RPMI8226 (cell line): Measurements from ENCODE around the gene IFNL2.
"Not testable (repeated sequence)": the region's sequence is repeated elsewhere in the genome, so short reads cannot be mapped to it uniquely, and the experiment has no call there.

Source experiments
- DNase-seq: peaks from one replicate; pipeline ENCODE4 v3.0.0-alpha.2; 2015

The IFNL2 gene

DNA sequence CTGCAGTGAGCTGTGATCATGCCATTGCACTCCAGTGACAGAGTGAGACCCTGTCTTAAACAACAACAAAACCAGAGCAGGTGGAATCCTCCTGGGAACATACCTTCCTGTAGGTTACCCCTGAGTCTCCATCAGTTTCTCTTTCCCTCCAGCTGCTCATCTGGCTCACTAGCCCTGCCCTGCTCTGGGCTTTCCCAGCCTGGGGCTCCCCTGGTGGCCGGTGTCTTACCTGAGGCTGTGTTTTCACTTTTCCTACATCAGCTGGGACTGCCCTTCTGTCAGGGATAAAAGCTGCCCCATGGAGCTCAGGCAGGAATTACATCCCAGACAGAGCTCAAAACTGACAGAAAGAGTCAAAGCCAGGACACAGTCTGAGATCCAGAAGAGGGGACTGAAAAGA, at the start of gene IFNL2:
IFNL2 (plus strand) TSS at position 312 of the 400 bp plus-strand sequence. CDS start 173 bp downstream, outside the sequence.
- DNase-seq: not testable (repeated sequence)

DNA sequence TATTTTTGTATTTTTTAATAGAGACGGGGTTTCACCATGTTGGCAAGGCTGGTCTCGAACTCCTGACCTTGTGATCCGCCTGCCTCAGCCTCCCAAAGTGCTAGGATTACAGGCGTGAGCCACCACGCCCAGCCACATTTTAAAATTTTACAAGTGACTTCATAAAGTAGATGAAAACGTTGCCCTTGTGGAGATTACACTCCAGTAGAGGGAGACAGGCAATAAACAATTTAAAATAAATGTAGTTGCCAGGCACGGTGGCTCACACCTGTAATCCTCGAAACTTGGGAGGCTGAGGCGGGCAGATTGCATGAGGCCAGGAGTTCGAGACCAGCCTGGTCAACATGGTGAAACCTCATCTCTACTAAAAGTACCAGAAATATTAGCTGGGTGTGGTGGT, 49.1 kb upstream of the IFNL2 start:
- DNase-seq: not testable (repeated sequence)

DNA sequence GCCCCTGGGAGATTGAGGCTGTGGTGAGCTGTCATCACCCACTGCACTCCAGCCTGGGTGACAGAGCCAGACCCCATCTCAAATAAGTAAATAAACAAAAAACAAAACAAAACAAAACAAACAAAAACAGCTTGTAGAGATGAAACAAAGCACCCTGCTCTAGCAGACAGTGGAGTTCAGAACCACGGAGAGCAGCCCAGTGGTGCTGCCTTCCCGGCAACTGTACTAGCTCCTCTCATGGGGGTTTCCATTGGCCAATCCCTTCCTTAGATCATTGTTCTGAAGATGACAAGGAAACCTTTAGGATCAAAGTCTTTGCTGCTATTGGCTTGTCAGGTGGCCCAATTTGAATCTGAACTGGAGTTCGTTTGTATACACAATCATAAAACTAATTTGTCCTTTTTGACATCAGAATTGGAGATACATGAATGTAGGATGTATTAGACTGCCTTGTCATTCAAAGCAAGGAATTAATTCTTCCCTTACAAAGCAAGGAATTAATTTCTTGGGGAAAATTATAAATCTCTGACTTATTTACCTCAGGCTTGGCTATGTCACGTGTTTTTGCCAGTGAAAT, 44.4 kb upstream of the IFNL2 start:
- no peak for DNase-seq

DNA sequence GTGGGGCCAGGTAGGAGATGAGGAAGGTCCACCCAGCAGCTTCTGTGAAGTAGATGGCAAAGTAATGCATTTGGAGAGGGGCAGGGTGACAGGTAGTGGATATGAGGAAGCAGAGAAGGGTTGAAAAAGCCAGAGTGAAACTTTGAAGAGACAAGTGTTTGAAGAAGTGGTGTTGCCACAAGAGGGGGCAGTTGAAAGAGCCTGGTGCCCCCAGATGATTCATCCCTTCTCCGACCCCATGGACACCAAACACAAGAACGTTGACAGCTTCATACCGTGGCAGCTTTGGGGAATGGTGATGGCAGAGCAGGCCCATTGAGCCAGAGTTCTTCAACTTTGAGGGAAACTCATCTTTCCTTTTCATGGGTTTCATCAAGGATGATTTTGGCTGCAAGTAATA, 43.3 kb upstream of the IFNL2 start:
- no peak for DNase-seq

DNA sequence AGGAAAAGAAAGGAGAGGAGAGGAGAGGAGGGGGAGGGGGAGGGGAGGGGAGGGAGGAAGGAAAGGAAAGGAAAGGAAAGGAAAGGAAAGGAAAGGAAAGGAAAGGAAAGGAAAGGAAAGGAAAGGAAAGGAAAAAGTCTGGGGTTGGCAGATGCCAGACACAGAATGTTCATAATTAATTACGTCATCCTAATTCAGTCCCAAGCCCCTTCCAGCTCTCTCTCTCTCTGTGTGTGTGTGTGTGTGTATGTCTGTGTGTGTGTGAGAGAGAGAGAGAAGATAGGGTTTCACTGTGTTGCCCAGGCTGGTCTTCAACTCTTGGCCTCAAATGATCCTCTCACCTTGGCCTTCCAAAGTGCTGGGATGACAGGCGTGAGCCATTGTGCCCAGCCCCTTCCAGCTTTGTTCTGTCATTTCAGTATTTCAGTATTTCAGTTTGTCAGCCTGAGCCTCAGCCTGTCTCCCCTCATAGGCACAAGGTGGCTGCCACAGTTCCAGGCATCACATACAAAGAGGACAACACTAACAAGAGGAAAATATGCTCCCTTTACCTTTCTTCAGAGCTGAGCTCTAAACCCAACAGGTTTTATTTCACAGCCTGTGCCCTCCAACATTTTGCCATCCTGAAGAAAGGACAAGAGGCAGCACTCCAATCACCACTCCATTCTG, 38.0 kb upstream of the IFNL2 start:
- DNase-seq: no peak

DNA sequence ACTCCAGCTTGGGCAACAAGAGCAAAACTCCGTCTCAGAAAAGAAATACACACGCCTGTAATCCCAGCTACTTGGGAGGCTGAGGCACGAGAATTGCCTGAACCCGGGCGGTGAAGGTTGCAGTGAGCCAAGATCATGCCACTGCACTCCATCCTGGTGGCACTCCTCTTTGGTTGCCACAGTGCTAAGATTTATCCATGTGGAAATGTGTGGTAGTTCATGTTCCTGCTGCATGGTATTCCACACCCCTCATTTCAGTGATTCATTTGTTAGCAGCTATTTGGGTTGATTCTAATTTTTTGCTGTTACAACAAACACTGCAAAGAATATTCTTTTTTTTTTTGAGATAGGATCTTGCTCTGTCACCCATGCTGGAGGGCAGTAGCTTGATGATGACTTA, 35.5 kb upstream of the IFNL2 start:
- no peak for DNase-seq

DNA sequence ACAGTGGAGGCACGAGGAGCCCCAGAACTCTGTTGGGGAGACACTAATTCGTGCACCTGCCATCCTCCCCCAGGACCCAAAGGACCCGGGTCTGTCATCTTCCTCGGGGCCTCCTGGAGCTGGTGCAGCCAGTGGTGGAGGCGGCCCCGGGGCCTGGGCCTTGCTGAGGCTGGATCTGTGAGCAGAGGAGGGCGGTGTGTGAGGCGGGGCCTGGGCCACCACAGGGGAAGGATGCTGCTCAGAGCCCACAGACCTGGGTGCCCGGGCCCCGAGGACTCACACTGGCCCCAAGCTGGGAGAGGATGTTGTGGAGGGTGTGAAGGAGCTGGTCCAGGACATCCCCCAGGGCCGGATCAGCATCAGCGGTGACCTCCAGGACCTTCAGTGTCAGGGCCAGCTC, 31.7 kb upstream of the IFNL2 start:
- no peak for DNase-seq

DNA sequence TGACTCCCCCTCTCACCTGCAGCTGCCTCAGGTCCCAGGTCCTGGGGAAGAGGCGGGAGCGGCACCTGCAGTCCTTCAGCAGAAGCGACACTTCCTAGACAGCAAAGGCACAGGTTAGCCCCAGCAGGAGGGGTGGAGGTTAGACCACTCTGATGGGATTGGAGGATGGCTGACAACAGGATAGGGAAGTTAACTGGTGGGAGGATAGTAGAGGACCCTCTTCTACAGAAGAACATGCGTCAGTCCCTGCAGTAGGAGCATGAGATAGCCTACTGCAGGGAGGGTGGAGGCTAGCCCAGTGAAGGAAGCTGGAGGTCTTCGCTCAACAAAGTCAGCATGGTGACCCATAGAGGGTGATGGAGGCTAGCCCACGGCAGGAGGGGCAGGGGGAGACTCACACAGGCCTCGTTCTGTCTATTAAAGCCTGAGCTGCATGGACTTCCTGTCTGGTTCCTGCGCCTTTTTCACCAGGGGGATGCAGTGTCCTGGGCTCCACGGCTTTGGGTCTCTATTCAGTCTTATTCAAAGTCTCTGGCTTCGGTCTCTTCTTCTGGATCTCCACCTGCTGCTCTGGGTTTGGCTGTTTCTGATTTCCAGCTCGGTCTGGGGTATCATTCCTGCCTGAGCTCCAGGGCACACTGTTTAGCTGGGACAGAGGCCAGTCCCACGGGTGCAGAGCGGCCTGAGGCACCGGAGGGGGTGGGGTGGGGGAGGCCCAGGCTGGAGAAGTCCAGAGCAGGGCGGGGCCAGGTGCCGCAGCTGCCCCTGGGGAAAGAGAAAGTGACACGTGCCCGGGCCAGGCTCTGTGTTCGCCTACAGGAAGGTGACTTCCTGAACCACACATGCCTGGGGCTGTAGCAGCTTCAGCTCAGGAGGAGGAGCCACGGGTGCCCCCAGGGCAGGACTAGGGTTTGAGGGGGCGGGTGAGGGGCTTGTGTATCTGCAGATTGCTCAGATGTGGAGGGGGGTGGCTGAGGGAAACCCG, 30.7 kb upstream of the IFNL2 start:
- DNase-seq: peak; percentile 82

DNA sequence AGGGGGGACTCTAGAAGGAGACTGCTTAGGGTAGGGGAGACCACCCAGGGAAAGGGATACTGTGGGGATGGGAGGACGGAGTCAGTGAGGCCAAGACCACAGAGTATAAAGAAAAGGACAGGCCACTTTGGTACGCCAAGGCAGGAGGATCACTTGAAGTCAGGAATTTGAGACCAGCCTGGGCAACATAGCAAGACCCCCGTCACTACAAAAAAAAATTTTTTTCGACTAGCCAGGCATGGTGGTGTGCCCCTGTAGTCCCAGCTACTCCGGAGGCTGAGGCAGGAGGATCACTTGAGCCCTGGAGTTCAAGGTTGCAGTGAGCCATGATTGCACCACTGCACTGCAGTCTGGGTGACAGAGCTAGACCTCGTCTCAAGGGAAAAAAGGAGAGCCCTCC, 30.0 kb upstream of the IFNL2 start:
- DNase-seq: no peak

DNA sequence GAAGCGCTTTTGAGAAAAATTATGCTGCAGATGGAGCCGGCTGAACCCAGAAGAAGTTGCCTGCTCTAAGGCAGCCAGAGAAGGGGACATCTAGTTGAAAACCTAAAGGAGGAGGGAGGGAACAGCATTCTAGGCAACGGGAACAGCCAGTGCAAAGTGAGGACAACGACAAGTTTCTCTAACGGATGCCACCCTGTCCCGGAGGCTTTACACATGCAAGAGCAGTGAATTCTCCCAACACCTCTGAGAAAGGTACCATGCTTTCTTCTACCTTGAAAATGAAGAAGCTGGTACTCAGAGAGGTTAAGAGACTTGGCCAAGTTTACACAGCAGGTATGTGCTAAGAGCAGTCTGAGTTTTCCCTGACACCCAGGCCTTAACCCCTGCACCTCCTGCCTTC, 29.3 kb upstream of the IFNL2 start:
- DNase-seq: no peak

DNA sequence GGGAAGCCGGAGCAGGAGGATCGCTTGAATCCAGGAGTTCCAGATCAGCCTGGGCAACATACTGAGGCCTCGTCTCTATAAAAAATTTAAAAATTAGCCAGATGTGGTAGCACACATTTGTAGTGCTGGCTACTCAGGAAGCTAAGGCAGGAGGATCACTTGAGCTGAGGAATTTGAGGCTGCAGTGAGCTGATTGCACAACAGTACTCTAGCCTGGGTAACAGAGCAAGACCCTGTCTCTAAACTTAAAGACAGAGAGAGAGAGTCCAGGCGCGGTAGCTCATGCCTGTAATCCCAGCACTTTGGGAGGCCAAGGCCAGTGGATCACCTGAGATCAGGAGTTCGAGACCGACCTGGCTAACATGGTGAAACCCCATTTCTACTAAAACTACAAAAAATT, 27.8 kb upstream of the IFNL2 start:
- DNase-seq: no peak

DNA sequence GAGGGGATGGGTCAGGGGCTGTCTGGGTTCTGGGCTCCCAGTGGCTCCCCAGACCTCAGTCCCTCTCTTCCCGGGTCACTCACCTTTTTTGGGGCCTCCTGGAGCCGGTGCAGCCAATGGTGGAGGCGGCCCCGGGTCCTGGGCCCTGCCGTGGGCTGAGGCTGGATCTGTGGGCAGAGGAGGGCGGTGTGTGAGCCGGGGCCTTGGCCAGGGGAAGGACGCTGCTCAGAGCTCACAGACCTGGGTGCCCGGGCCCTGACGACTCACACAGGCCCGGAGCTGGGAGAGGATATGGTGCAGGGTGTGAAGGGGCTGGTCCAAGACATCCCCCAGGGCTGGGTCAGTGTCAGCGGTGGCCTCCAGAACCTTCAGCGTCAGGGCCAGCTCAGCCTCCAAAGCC, 24.5 kb upstream of the IFNL2 start:
- not testable (repeated sequence) for DNase-seq

DNA sequence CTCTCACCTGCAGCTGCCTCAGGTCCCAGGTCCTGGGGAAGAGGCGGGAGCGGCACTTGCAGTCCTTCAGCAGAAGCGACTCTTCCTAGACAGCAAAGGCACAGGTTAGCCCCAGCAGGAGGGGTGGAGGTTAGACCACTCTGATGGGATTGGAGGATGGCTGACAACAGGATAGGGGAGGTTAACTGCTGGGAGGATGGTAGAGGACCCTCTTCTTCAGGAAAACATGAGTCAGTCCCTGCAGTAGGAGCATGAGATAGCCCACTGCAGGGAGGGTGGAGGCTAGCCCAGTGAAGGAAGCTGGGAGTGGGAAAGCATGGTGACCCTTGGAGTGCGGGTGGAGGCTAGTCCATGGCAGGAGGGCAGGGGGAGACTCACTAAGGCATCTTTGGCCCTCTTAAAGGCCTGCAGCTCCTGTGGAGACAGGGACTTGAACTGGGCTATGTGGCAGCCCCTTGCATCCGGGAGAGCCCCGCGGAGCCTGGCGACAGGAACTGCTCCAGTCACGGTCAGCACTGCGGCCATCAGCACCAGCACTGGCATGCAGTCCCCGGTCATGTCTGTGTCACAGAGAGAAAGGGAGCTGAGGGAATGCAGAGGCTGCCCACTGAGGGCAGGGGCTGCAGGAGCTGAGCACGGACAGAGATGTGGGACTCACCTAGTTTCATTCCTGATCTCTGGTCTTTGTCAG, 23.6 kb upstream of the IFNL2 start, which contains the start of gene IFNL3:
IFNL3 (minus strand) TSS at position 597 of the 691 bp plus-strand sequence; CDS start at position 558, 39 bp downstream.
- DNase-seq: not testable (repeated sequence)

DNA sequence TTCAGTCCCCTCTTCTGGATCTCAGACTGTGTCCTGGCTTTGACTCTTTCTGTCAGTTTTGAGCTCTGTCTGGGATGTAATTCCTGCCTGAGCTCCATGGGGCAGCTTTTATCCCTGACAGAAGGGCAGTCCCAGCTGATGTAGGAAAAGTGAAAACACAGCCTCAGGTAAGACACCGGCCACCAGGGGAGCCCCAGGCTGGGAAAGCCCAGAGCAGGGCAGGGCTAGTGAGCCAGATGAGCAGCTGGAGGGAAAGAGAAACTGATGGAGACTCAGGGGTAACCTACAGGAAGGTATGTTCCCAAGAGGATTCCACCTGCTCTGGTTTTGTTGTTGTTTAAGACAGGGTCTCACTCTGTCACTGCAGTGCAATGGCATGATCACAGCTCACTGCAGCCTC, 23.0 kb upstream of the IFNL2 start:
- DNase-seq: not testable (repeated sequence)

DNA sequence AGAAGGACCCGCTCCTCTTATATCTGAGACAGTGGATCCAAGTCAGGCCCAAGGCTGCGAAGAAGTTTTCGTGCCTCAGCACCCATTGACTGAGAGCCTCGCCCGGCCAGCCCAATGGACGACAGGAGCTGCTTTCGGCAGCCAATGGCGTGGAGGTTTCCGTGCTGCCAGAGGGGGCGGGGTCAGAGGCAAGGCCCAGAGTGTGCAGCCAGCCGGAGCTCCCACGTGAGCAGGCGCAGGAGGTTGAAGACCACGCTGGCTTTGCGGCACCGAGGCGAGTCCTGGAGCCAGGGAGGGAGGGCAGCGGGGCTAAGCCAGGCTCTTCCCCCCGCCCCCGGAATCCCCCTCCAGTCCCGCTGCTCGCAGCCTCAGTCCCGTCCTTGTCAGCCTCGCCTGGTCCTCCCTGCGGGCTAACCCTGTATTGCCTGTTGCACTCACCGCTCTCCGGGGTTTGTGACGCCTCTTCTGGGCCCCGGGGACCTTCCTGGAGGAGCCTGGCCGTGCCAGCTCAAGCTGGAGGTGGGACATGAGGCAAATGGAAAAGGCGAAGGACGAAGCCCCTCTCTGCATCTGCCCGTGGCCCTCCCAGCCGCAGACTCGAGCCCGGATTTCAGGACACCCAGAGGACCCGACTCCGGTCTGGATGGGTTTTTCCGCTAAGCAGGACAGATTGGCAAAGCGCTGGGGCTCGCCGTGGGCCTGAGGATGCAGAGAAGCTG, 21.1 kb upstream of the IFNL2 start:
- peak; percentile 10 for DNase-seq

DNA sequence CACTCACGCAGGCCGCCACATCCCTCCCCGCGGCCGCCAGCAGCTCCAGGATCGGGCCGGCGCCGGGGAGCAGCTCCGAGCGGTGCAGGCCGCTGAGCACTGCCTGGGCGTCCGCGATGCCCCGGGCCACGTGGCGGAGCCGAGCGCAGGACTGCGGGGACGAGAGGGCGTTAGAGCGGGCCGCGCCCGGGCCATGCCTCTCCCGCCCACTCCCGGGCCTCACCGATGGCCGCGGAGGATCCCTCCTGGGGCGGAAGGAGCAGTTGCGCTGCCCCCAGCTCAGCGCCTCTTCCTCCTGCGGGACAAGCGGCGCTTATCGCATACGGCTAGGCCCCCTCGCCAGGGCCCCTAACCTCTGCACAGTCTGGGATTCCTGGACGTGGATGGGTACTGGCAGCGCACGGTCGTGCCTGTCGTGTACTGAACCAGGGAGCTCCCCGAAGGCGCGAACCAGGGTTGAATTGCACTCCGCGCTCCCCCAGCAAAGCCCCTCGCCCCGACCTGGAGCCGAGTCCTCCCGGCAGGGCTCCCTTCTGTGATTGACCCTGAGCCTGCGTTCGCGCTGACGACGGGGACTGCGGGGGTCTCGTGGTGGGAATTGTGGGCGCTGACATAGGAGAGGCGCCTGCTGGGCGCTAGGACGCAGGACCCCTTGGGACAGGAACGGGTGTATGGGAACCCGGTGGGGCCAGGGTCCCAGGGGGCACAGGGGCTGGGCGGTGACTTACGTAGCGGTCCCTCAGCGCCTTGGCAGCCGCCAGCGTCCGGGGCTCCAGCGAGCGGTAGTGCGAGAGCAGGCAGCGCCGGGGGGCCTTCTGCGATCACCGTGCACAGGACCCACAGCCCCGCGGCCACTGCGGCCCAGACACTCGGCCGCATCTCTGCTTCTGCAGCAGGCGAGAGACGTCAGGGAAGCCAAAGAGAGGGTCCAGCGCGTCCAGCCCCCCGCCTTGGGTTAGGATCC, 20.2 kb upstream of the IFNL2 start:
- no peak for DNase-seq

DNA sequence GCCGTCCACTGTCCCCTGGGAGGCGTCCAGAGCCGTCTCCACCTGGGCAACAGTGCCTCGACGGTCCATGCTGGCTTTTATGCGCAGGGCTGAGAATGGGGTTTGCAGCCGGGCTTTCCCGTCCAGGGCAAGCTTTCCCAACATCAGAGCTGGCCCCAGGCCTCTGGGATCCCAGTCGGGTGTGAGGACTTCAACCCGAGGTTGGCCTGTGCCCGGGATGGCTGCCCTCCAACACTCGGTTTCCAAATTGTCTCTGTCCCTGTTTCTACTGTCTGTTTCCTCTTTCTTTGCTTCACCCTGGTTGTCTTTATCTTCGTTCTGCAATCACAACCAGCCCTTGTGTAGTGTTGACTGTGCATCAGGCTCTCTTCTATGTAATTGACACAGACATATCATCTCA, 19.4 kb upstream of the IFNL2 start, which contains the start of gene IFNL4:
IFNL4 (minus strand) TSS at position 51 of the 400 bp plus-strand sequence.
- DNase-seq: no peak

DNA sequence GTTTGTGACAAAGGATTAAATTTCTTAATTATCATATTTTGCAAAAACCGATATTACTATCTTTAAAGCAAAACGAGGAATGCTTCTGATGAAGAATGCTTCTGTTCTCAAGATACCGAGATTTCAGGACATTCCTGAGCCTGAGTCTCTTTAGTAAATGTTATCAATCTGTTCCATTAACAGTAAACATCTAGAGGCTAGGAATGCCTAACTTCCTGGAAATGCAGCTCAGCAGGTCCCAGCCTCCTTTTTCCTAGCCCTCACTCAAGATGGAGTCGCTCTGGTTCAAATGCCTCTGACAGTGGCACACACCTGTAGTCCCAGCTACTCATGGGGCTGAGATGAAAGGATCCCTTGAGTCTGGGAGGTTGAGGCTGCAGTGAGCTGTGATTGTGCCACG, 17.1 kb upstream of the IFNL2 start:
- DNase-seq: no peak

DNA sequence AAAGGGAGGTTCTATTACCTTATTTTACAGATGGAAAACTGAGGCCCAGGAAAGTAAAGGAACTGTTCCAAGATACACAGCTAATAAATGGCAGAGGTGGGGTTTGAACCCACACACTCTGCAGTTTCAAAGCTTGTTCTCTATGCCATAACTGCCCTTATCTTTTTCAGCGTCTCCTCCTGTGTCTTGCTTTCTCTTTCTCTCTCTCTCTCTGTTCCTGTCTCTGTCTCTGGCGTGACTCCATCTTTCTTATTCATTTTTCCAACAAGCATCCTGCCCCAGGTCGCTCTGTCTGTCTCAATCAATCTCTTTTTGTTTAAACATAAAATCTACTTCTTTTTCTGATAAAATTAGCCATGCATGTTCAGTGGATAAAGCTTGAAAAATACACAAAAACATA, 16.4 kb upstream of the IFNL2 start:
- DNase-seq: no peak

DNA sequence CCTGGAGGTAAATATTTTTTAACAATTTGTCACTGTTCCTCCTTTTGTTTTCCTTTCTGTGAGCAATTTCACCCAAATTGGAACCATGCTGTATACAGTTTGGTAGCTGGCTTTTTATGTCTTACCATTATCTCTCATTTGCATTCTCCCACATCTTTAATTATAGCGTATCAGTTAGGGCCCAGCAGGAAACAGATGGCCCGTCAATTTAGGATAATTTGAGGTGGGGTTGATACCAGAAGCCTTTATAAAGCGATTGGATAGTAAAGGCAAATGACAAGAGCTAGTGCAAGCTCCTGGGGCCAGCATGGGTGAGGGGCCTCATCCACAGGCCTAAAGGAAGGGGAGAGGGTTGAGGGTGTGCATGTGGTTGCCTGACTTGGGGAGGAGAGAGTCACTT, 15.7 kb upstream of the IFNL2 start:
- no peak for DNase-seq
